HepG2 (cell line): Measurements from ENCODE around the gene ZFPM1. TPM values are rescaled to one million over a fixed set of nuclear protein-coding genes. Genes with fewer than 3 reads are reported as not detected.
A peak's percentile ranks its signal among the peaks of the same experiment; 100 is the strongest.

Source experiments
- ERF ChIP-seq: IDR thresholded peaks from 2 replicates; pipeline ENCODE4 v1.6.1; 2018; ENCODE audit warnings: missing biosample characterization, missing genetic modification reagents
- FOXC1 ChIP-seq: sonication (generic); formaldehyde crosslinking; IDR thresholded peaks from 2 replicates; pipeline ENCODE4 v1.8.0; 2022; ENCODE audit warnings: mild to moderate bottlenecking, missing genetic modification reagents, borderline replicate concordance
- HNF4A ChIP-seq: sonication (generic); formaldehyde crosslinking; IDR thresholded peaks from 2 replicates; pipeline ENCODE4 v1.4.0; 2020; ENCODE audit warnings: missing genetic modification reagents
- HOXA3 ChIP-seq: sonication (generic); formaldehyde crosslinking; IDR thresholded peaks from 2 replicates; pipeline ENCODE4 v1.5.0; 2020; ENCODE audit warnings: missing genetic modification reagents
- MAZ ChIP-seq, 2 experiments: sonication (generic) in 1 of 2; formaldehyde crosslinking in 1 of 2; IDR thresholded peaks; 2 replicates each; pipeline versions ENCODE4 v1.5.0 to v1.6.1; 2012 to 2020; ENCODE audit warnings: low read depth in 2 of 2, mild to moderate bottlenecking in 2 of 2, borderline replicate concordance in 1 of 2, improper control_type of control experiment in 1 of 2, low read length in 1 of 2, missing genetic modification reagents in 1 of 2, moderate library complexity in 1 of 2
- PITX1 ChIP-seq: sonication (generic); formaldehyde crosslinking; IDR thresholded peaks from 2 replicates; pipeline ENCODE4 v1.5.1; 2020; ENCODE audit warnings: mild to moderate bottlenecking, missing genetic modification reagents
- RBFOX2 ChIP-seq: fragments of 200-400 bp; formaldehyde crosslinking; IDR thresholded peaks from 2 replicates; pipeline ENCODE4 v1.6.1; 2017; ENCODE audit warnings: low read depth, mild to moderate bottlenecking, low read length
- SALL1 ChIP-seq: sonication (generic); formaldehyde crosslinking; IDR thresholded peaks from 2 replicates; pipeline ENCODE4 v1.8.0; 2022; ENCODE audit warnings: mild to moderate bottlenecking, missing genetic modification reagents
- ZBTB10 ChIP-seq: sonication (generic); formaldehyde crosslinking; IDR thresholded peaks from 2 replicates; pipeline ENCODE4 v1.4.0; 2020; ENCODE audit warnings: missing genetic modification reagents, borderline replicate concordance
- ZBTB38 ChIP-seq: sonication (generic); formaldehyde crosslinking; IDR thresholded peaks from 2 replicates; pipeline ENCODE4 v1.5.1; 2020; ENCODE audit warnings: mild to moderate bottlenecking, missing genetic modification reagents
- ZBTB7A ChIP-seq: sonication (generic); formaldehyde crosslinking; IDR thresholded peaks from 2 replicates; pipeline ENCODE4 v1.8.0; 2022; ENCODE audit warnings: mild to moderate bottlenecking, missing genetic modification reagents
- ZFY ChIP-seq: sonication (generic); formaldehyde crosslinking; IDR thresholded peaks from 2 replicates; pipeline ENCODE4 v1.4.0; 2020; ENCODE audit warnings: missing genetic modification reagents
- ZNF274 ChIP-seq: sonication (generic); formaldehyde crosslinking; IDR thresholded peaks from 2 replicates; pipeline ENCODE4 v1.5.1; 2020; ENCODE audit warnings: mild to moderate bottlenecking, missing genetic modification reagents
- ZNF746 ChIP-seq: sonication (generic); formaldehyde crosslinking; IDR thresholded peaks from 2 replicates; pipeline ENCODE4 v1.8.0; 2022; ENCODE audit warnings: mild to moderate bottlenecking, missing genetic modification reagents
- ZNF83 ChIP-seq: sonication (generic); formaldehyde crosslinking; IDR thresholded peaks from 2 replicates; pipeline ENCODE4 v1.4.0; 2020; ENCODE audit warnings: missing genetic modification reagents, mild to moderate bottlenecking, borderline replicate concordance
- ZSCAN25 ChIP-seq: sonication (generic); formaldehyde crosslinking; IDR thresholded peaks from 2 replicates; pipeline ENCODE4 v1.8.0; 2022; ENCODE audit warnings: mild to moderate bottlenecking, missing genetic modification reagents
- polyA plus RNA-seq, 8 experiments: library from polyadenylated mRNA; depleted of rRNA in 3 of 8; stranded (reverse) in 7 of 8; unstranded in 1 of 8; fragments of >200 nt; fragmentation: Illumina TruSeq in 4 of 8; extraction: Trizol in 4 of 8; gene quantifications; 2 replicates each; pipeline versions ENCODE4 v1.2.1 to v1.2.3, GENCODE V29; 2011 to 2016; ENCODE audit warnings: low read depth in 4 of 8, missing spikeins in 1 of 8, mixed read lengths in 1 of 8; ENCODE audit not compliant: insufficient read depth in 1 of 8
- total RNA-seq, 5 experiments: library from RNA; depleted of rRNA; stranded (reverse); fragments of >200 nt; fragmentation: Illumina TruSeq; extraction: Trizol; gene quantifications; 2 replicates each; pipeline ENCODE4 v1.2.3, GENCODE V29; 2016; ENCODE audit warnings: low read depth in 1 of 5
- TF ChIP-seq, protein P1 (sequence below): sonication (generic); formaldehyde crosslinking; IDR thresholded peaks from 2 replicates; pipeline ENCODE4 v1.5.1; 2020; ENCODE audit warnings: mild to moderate bottlenecking, missing genetic modification reagents, moderate library complexity
- TF ChIP-seq, protein P2 (sequence below): sonication (generic); formaldehyde crosslinking; conservative IDR thresholded peaks from 2 replicates; pipeline ENCODE4 v1.4.0; 2020; ENCODE audit warnings: missing genetic modification reagents

The ZFPM1 gene
- total and polyA plus RNA-seq, 2 of the 13 experiments (the other 11 are each of a cell fraction or from before 2014, with no cell fraction given), result 1.3 to 3.8 TPM

GRCh38 chr16:88498576-88499208 is 45.6 kb downstream of the ZFPM1 start (continued):
- TF ChIP-seq, protein P1, sequence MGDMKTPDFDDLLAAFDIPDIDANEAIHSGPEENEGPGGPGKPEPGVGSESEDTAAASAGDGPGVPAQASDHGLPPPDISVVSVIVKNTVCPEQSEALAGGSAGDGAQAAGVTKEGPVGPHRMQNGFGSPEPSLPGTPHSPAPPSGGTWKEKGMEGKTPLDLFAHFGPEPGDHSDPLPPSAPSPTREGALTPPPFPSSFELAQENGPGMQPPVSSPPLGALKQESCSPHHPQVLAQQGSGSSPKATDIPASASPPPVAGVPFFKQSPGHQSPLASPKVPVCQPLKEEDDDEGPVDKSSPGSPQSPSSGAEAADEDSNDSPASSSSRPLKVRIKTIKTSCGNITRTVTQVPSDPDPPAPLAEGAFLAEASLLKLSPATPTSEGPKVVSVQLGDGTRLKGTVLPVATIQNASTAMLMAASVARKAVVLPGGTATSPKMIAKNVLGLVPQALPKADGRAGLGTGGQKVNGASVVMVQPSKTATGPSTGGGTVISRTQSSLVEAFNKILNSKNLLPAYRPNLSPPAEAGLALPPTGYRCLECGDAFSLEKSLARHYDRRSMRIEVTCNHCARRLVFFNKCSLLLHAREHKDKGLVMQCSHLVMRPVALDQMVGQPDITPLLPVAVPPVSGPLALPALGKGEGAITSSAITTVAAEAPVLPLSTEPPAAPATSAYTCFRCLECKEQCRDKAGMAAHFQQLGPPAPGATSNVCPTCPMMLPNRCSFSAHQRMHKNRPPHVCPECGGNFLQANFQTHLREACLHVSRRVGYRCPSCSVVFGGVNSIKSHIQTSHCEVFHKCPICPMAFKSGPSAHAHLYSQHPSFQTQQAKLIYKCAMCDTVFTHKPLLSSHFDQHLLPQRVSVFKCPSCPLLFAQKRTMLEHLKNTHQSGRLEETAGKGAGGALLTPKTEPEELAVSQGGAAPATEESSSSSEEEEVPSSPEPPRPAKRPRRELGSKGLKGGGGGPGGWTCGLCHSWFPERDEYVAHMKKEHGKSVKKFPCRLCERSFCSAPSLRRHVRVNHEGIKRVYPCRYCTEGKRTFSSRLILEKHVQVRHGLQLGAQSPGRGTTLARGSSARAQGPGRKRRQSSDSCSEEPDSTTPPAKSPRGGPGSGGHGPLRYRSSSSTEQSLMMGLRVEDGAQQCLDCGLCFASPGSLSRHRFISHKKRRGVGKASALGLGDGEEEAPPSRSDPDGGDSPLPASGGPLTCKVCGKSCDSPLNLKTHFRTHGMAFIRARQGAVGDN (CRISPR knock-in tag), result peak; percentile 93
- TF ChIP-seq FOXC1 (no peak), ZFY (CRISPR knock-in tag) (peak; percentile 34; the same call in 1 of the 2 replicates), ZNF274 (0 out of 2 replicates have a peak, but pooled peaks have one; percentile 18), PITX1 (0 out of 2 replicates have a peak, but pooled peaks have one; percentile 24), ZBTB10 (CRISPR knock-in tag) (0 out of 2 replicates have a peak, but pooled peaks have one; percentile 49), MAZ (IDR thresholded peaks at IDR 0.05; ENCODE audit: borderline replicate concordance, low read depth, low read length) (no peak), MAZ (CRISPR knock-in tag; IDR thresholded peaks at IDR 0.05; ENCODE audit: low read depth) (peak; percentile 45; the same call in 1 of the 2 replicates), HNF4A (CRISPR knock-in tag) (peak; percentile 59), SALL1 (CRISPR knock-in tag) (peak; percentile 37; the same call in 1 of the 2 replicates), ZNF746 (no peak), ZBTB38 (CRISPR knock-in tag) (peak; percentile 61; the same call in 1 of the 2 replicates), ZNF83 (0 out of 2 replicates have a peak, but pooled peaks have one; percentile 25), ZSCAN25 (peak; percentile 99), ZBTB7A (CRISPR knock-in tag) (0 out of 2 replicates have a peak, but pooled peaks have one; percentile 24), RBFOX2 (0 out of 2 replicates have a peak, but pooled peaks have one; percentile 8), ERF (CRISPR knock-in tag) (no peak), HOXA3 (CRISPR knock-in tag) (peak; percentile 45; the same call in 1 of the 2 replicates)
- TF ChIP-seq, protein P2, sequence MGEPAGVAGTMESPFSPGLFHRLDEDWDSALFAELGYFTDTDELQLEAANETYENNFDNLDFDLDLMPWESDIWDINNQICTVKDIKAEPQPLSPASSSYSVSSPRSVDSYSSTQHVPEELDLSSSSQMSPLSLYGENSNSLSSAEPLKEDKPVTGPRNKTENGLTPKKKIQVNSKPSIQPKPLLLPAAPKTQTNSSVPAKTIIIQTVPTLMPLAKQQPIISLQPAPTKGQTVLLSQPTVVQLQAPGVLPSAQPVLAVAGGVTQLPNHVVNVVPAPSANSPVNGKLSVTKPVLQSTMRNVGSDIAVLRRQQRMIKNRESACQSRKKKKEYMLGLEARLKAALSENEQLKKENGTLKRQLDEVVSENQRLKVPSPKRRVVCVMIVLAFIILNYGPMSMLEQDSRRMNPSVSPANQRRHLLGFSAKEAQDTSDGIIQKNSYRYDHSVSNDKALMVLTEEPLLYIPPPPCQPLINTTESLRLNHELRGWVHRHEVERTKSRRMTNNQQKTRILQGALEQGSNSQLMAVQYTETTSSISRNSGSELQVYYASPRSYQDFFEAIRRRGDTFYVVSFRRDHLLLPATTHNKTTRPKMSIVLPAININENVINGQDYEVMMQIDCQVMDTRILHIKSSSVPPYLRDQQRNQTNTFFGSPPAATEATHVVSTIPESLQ, result no peak
